ENCODE results near the gene TBL1XR1. TPM values are rescaled to one million over a fixed set of nuclear protein-coding genes. Genes with fewer than 3 reads are reported as not detected.

TBL1XR1 gene
- total and polyA plus RNA-seq, 2 of the 13 experiments (the other 11 are each of a cell fraction or from before 2014, with no cell fraction given), result 57.7 to 62.5 TPM

DNA sequence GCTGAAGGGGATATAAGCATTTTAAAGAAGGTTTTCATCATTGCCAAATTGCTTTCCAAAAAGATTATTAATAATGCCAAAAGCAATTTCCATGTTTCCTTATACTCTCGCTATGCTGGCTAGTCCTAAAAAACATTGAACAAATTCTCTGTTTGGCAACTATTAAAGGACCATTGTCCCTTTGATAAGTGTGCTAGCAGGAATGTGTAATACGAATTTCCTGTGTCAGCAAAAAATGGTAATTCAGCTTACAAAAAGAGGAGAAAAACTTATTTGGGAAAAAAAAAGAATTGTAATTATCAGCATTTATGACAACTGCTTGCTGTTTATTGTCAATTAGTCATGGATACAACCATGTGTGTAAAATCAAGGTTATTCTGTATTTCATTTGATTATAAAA, 138.6 kb downstream of the TBL1XR1 start (continued):
- TF ChIP-seq NR3C1 (CRISPR knock-in tag; IDR thresholded peaks at IDR 0.05), result no peak

DNA sequence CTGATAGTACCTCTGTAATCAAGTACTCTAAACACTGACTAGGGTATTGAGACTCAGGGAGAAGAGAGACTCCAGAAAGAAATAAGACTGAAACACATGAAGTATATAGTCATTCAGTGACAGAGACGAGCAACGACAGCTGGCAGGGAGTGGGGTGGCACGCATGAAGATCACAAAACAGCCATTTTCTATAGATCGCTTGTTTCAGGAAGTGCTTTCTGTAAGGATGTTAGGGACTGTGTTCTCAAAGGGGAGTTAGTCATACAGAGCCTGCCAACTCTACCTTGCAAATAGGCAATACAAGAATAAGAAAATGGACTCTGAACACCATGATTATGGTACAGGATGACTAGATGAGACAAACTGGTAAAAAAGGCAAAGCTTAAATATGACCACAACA, 139.5 kb downstream of the TBL1XR1 start:
- Histone ChIP-seq H3K4me1 (ENCODE audit: insufficient read depth, low read length) (no peaks in the 10 kb centered on the region), H3K9me3 (ENCODE audit: low read length) (no peaks in the 10 kb centered on the region), H3K79me2 (ENCODE audit: insufficient read depth, low read length) (peaks cover 26% of the 10 kb centered on the region), H3K27me3 (ENCODE audit: control insufficient read depth in 1 of 2, insufficient read depth in 2 of 2, low read length in 2 of 2) (no peaks in the 10 kb centered on the region; a peak in 1 of 5 replicates), H3K4me2 (ENCODE audit: low read depth, low read length) (no peak overlapping the region), H3K9ac (ENCODE audit: insufficient read depth, low read depth, low read length) (no peak overlapping the region), H3K27ac (ENCODE audit: extremely low read length, insufficient read depth, low read length) (no peak overlapping the region), H3K4me3 (replicated peaks in 1 of 3; ENCODE audit: insufficient read depth in 1 of 3, low read depth in 2 of 3, low read length in 3 of 3) (no peak overlapping the region), H2AFZ (ENCODE audit: low read length) (no peak overlapping the region), H3K36me3 (replicated peaks in 1 of 2; ENCODE audit: control insufficient read depth in 1 of 2, insufficient read depth in 2 of 2, low read length in 2 of 2) (peaks cover 5 to 22% of the 10 kb centered on the region in 2 experiments; a peak in 4 of 5 replicates), H4K20me1 (ENCODE audit: insufficient read depth, low read length) (peaks cover 9% of the 10 kb centered on the region; the same call in 1 of the 2 replicates)
- intact Hi-C loops (cut with micrococcal nuclease; ENCODE audit: unreplicated experiment), result loop anchor here (10.0 kb wide), 1 partner anchor 417 kb away; no protein-coding TSS in a partner anchor
- 94% methylated on average over 4 of the region's 4 CpGs for WGBS (ENCODE audit: low lambda C conversion rate)
- ATAC-seq, result no peak
- no peak for DNase-seq (ENCODE audit: low spot score)
- in situ Hi-C loops (cut with HindIII; ENCODE audit: extremely low pct_ligation_motif_present, low pct_unique_long_range_greater_than_20kb), result loop anchor here (10.0 kb wide), 1 partner anchor 137 kb away; the partner anchor contains the start of gene TBL1XR1
- FAIRE-seq, result no peak
- BruUV-seq (replicated peaks), result no TSS peak
- CTCF ChIA-PET (ENCODE audit: low intra/inter-chr PET ratio, low total read pairs), result no interaction called here
- POLR2A ChIA-PET, result no interaction called here
- TF ChIP-seq ZNF761 (CRISPR knock-in tag; conservative IDR thresholded peaks at IDR 0.05) (no peak), ZNF792 (CRISPR knock-in tag; IDR thresholded peaks at IDR 0.05) (no peak), SMAD1 (CRISPR knock-in tag; IDR thresholded peaks at IDR 0.05; ENCODE audit: borderline replicate concordance, low read depth) (no peak), ZNF569 (CRISPR knock-in tag; IDR thresholded peaks at IDR 0.05; ENCODE audit: borderline replicate concordance) (no peak), ZNF432 (CRISPR knock-in tag; IDR thresholded peaks at IDR 0.05; ENCODE audit: borderline replicate concordance) (no peak), ZNF329 (CRISPR knock-in tag; IDR thresholded peaks at IDR 0.05; ENCODE audit: low read depth) (no peak), SIN3A (IDR thresholded peaks at IDR 0.05; ENCODE audit: borderline replicate concordance, low read depth, low read length) (no peak), ARID2 (CRISPR knock-in tag; IDR thresholded peaks at IDR 0.05; ENCODE audit: borderline replicate concordance) (no peak), NFYB (CRISPR knock-in tag; IDR thresholded peaks at IDR 0.05) (no peak), ZFAT (CRISPR knock-in tag; conservative IDR thresholded peaks at IDR 0.05) (no peak), SKI (IDR thresholded peaks at IDR 0.05; ENCODE audit: partially characterized antibody) (no peak), MEF2D (CRISPR knock-in tag; IDR thresholded peaks at IDR 0.05) (no peak), BRD4 (CRISPR knock-in tag; IDR thresholded peaks at IDR 0.05) (no peak)
- TF ChIP-seq, protein P1, sequence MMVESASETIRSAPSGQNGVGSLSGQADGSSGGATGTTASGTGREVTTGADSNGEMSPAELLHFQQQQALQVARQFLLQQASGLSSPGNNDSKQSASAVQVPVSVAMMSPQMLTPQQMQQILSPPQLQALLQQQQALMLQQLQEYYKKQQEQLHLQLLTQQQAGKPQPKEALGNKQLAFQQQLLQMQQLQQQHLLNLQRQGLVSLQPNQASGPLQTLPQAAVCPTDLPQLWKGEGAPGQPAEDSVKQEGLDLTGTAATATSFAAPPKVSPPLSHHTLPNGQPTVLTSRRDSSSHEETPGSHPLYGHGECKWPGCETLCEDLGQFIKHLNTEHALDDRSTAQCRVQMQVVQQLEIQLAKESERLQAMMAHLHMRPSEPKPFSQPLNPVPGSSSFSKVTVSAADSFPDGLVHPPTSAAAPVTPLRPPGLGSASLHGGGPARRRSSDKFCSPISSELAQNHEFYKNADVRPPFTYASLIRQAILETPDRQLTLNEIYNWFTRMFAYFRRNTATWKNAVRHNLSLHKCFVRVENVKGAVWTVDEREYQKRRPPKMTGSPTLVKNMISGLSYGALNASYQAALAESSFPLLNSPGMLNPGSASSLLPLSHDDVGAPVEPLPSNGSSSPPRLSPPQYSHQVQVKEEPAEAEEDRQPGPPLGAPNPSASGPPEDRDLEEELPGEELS (CRISPR knock-in tag; IDR thresholded peaks at IDR 0.05), result no peak
- TF ChIP-seq, protein P2, sequence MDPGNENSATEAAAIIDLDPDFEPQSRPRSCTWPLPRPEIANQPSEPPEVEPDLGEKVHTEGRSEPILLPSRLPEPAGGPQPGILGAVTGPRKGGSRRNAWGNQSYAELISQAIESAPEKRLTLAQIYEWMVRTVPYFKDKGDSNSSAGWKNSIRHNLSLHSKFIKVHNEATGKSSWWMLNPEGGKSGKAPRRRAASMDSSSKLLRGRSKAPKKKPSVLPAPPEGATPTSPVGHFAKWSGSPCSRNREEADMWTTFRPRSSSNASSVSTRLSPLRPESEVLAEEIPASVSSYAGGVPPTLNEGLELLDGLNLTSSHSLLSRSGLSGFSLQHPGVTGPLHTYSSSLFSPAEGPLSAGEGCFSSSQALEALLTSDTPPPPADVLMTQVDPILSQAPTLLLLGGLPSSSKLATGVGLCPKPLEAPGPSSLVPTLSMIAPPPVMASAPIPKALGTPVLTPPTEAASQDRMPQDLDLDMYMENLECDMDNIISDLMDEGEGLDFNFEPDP (CRISPR knock-in tag; conservative IDR thresholded peaks at IDR 0.05), result no peak
- TF ChIP-seq, protein P3, sequence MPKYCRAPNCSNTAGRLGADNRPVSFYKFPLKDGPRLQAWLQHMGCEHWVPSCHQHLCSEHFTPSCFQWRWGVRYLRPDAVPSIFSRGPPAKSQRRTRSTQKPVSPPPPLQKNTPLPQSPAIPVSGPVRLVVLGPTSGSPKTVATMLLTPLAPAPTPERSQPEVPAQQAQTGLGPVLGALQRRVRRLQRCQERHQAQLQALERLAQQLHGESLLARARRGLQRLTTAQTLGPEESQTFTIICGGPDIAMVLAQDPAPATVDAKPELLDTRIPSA (CRISPR knock-in tag; IDR thresholded peaks at IDR 0.05; ENCODE audit: borderline replicate concordance), result no peak
- TF ChIP-seq, protein P4, sequence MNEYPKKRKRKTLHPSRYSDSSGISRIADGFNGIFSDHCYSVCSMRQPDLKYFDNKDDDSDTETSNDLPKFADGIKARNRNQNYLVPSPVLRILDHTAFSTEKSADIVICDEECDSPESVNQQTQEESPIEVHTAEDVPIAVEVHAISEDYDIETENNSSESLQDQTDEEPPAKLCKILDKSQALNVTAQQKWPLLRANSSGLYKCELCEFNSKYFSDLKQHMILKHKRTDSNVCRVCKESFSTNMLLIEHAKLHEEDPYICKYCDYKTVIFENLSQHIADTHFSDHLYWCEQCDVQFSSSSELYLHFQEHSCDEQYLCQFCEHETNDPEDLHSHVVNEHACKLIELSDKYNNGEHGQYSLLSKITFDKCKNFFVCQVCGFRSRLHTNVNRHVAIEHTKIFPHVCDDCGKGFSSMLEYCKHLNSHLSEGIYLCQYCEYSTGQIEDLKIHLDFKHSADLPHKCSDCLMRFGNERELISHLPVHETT (CRISPR knock-in tag; conservative IDR thresholded peaks at IDR 0.05), result no peak
